ENCODE data around the gene CAMTA1.

CAMTA1 gene

DNA sequence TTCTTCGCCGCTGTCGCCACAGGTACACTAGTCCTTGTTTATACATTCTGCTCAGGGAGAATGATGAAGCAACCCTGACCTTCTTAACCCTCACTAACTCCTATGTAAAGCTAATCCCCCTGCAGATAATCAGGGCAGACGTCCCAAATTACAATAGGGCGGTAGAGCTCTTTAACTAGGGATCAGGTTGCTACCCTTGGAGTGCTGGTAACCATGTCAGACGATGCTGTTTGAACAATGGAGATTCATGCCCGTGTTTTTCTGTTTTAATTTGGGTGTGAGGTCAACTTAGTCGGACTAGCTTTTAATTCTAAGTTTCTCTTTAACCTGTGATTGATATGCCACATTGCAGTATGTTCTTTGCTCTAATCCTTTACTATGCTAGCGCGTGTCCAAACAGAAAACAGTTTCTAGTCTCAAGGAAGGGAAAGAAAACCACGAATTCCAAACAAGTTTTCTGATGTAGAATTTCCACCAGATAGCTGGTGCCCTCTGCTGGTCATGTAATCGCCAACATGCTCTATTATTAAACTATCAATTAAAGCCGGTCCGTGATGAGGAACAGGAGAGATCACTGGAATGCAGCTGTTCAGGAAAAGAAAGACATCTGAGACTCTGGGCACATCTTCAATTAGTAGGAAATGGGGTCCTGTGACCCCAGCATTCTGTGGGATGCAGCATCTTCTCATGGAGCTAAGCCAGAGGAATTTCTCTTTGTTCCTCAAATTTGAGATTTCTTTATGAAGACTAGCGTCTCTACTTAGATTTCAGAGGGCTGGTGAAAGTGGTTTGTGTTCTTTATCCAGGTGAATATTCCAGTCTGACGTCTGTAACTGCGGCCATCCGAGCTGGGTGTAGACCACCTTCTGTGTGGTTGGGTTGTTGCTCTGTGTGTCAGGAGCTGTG, 967.5 kb downstream of the CAMTA1 start:
- Histone ChIP-seq H3K9ac (ENCODE audit: low read length in 2 of 2) (peak overlapping the region; percentile 16 to 37), H3K27ac (ENCODE audit: low read length) (no peak overlapping the region), H3K27me3 (ENCODE audit: control insufficient read depth in 1 of 2, insufficient read depth in 2 of 2, low read length in 2 of 2) (no peaks in the 10 kb centered on the region), H3K4me3 (ENCODE audit: low read length in 2 of 2) (peak overlapping the region; percentile 52 to 69), H3K36me3 (ENCODE audit: control insufficient read depth in 2 of 2, insufficient read depth in 2 of 2, low read length in 2 of 2) (no peaks in the 10 kb centered on the region), H3K4me1 (ENCODE audit: control insufficient read depth, insufficient read depth, low read length) (peaks cover 5% of the 10 kb centered on the region), H3K9me3 (ENCODE audit: control insufficient read depth in 2 of 2, low read length in 2 of 2) (no peaks in the 10 kb centered on the region)

DNA sequence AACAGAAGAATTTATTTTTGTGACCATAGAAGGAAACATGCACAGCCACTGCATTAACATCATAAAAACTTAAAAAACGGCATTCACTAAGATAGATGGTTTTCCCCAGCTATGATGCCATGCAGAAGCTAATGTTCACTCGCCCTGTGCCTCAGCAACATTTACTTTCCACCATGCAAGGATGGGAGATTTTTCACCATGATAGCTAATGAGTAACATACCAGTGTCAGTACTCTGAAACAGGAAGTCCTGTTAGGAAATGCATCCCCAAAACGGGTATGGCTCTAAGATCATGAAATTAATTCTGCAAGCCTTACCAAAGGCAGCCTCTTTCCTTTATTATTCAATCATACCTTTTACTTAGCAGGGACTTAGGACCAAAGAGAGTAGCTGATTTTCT, 968.4 kb downstream of the CAMTA1 start:
- Histone ChIP-seq H3K9me3 (ENCODE audit: control insufficient read depth in 2 of 2, low read length in 2 of 2) (no peaks in the 10 kb centered on the region), H3K9ac (ENCODE audit: low read length in 2 of 2) (no peak overlapping the region), H3K27ac (ENCODE audit: low read length) (no peak overlapping the region), H3K4me1 (ENCODE audit: control insufficient read depth, insufficient read depth, low read length) (peaks cover 5% of the 10 kb centered on the region), H3K27me3 (ENCODE audit: control insufficient read depth in 1 of 2, insufficient read depth in 2 of 2, low read length in 2 of 2) (no peaks in the 10 kb centered on the region), H3K4me3 (ENCODE audit: low read length in 2 of 2) (no peak overlapping the region), H3K36me3 (ENCODE audit: control insufficient read depth in 2 of 2, insufficient read depth in 2 of 2, low read length in 2 of 2) (no peaks in the 10 kb centered on the region)

DNA sequence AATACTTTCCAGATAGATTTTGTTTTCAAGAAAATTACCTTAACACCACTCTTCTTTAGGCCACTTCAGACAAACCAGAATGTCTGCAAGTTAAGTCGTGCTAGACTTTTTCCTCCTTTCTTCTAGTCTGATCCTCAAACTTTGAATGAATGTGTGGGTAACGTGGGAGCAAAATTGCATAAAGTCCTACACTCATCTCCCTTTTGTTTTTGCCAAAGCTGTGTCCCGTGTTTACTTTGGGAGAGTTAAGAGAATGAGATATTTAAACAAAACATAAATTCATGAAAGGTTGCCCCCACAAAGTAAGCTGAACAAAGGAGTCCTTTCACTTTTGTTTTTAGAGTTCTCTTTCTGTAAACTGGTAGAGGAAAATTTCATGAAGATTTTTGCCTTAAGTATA, 969.0 kb downstream of the CAMTA1 start:
- Histone ChIP-seq H3K4me1 (ENCODE audit: control insufficient read depth, insufficient read depth, low read length) (peaks cover 5% of the 10 kb centered on the region), H3K27ac (ENCODE audit: low read length) (no peak overlapping the region), H3K36me3 (ENCODE audit: control insufficient read depth in 2 of 2, insufficient read depth in 2 of 2, low read length in 2 of 2) (no peaks in the 10 kb centered on the region), H3K27me3 (ENCODE audit: control insufficient read depth in 1 of 2, insufficient read depth in 2 of 2, low read length in 2 of 2) (no peaks in the 10 kb centered on the region), H3K9me3 (ENCODE audit: control insufficient read depth in 2 of 2, low read length in 2 of 2) (no peaks in the 10 kb centered on the region), H3K9ac (ENCODE audit: low read length in 2 of 2) (no peak overlapping the region), H3K4me3 (ENCODE audit: low read length in 2 of 2) (no peak overlapping the region)

DNA sequence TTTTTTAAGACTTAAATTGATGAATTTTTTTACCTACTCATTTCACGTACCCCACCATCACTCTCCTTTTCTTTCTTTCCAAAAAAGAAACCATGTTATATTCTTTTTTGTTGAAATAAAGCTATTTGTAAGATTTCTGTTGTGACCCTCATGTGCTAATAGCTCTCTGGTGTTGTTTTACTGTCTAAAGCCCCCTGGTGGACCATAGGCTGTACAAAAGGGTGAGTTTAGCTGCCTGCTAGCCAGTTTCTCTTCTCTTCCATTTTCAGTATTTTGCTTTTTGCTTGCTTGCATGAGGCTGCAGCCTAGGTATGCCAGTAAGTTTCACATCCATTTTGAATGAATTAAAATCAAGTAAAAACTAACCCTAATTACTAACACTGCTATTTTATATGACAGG, 970.2 kb downstream of the CAMTA1 start:
- no peak overlapping the region for H3K27ac ChIP-seq (ENCODE audit: low read length)
- H3K4me3 ChIP-seq (ENCODE audit: low read length in 2 of 2): no peak overlapping the region
- no peak overlapping the region for H3K9ac ChIP-seq (ENCODE audit: low read length in 2 of 2)
- no peaks in the 10 kb centered on the region for H3K27me3 ChIP-seq (ENCODE audit: control insufficient read depth in 1 of 2, insufficient read depth in 2 of 2, low read length in 2 of 2)
- H3K36me3 ChIP-seq (ENCODE audit: control insufficient read depth in 2 of 2, insufficient read depth in 2 of 2, low read length in 2 of 2): no peaks in the 10 kb centered on the region
- H3K4me1 ChIP-seq (ENCODE audit: control insufficient read depth, insufficient read depth, low read length): peaks cover 5% of the 10 kb centered on the region
- H3K9me3 ChIP-seq (ENCODE audit: control insufficient read depth in 2 of 2, low read length in 2 of 2): no peaks in the 10 kb centered on the region

DNA sequence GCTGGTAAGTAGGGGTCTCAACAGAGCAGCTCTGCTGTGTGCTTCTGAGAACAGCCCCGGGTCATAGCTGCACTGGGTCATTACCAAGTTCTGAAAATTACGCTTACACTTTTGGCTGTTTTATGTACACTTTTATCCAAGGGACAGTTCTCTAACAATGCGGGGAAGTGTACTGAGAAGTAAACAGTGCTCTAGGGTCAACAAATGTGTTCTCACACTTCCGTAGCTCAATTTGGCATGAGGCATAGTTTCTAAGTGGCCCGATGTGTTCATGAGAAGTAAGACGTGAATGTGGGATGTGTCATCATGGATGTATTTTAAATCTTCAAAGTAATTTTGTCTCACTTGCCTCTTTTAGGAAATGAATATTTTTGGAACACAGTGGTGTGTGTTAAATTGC, 975.0 kb downstream of the CAMTA1 start:
- H3K27ac ChIP-seq (ENCODE audit: low read length): no peak overlapping the region
- H3K4me3 ChIP-seq (ENCODE audit: low read length in 2 of 2): no peak overlapping the region
- H3K27me3 ChIP-seq (ENCODE audit: control insufficient read depth in 1 of 2, insufficient read depth in 2 of 2, low read length in 2 of 2): no peaks in the 10 kb centered on the region
- no peak overlapping the region for H3K9ac ChIP-seq (ENCODE audit: low read length in 2 of 2)
- no peaks in the 10 kb centered on the region for H3K4me1 ChIP-seq (ENCODE audit: control insufficient read depth, insufficient read depth, low read length)
- no peaks in the 10 kb centered on the region for H3K9me3 ChIP-seq (ENCODE audit: control insufficient read depth in 2 of 2, low read length in 2 of 2)
- no peaks in the 10 kb centered on the region for H3K36me3 ChIP-seq (ENCODE audit: control insufficient read depth in 2 of 2, insufficient read depth in 2 of 2, low read length in 2 of 2)

DNA sequence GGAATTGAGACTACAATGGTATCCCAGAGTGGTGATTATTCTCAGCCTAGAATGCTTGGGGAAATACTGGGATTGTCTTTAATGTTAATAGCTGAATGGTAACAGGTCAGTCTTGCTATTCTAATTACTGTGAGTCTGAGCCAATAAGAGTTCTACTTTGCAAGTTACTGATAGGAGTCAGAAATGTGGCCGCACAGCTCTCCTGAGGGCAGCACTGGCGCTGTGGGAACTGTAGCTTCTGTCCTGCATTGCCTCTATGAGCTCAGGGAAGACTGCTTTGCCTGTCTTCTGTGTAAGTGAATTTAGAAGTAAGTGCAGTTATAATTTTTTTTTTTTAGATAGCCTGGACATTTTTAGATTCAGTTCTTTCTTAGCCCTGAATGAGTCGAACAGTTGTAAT, 975.8 kb downstream of the CAMTA1 start:
- Histone ChIP-seq H3K27me3 (ENCODE audit: control insufficient read depth in 1 of 2, insufficient read depth in 2 of 2, low read length in 2 of 2) (no peaks in the 10 kb centered on the region), H3K9me3 (ENCODE audit: control insufficient read depth in 2 of 2, low read length in 2 of 2) (no peaks in the 10 kb centered on the region), H3K9ac (ENCODE audit: low read length in 2 of 2) (no peak overlapping the region), H3K36me3 (ENCODE audit: control insufficient read depth in 2 of 2, insufficient read depth in 2 of 2, low read length in 2 of 2) (no peaks in the 10 kb centered on the region), H3K27ac (ENCODE audit: low read length) (no peak overlapping the region), H3K4me3 (ENCODE audit: low read length in 2 of 2) (no peak overlapping the region), H3K4me1 (ENCODE audit: control insufficient read depth, insufficient read depth, low read length) (no peaks in the 10 kb centered on the region)

DNA sequence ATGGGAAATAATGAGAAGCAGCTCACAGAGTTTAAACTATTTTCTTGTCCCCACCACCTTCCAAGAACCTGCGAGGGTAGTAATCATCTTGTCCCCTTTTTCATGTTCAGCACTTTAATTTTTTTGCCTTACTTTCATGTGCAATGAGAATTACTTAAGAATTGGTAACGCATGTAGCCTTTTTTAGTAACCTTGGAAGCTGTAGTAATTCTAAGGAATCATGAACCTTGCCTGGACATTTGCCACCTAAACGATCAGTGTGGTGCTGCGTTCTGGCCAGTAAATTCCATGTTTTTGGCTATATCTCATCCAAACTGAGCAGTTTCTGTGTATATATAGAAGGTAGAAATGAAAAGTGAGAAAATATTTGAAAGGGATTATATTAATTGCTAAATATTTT, 981.9 kb downstream of the CAMTA1 start:
- no peaks in the 10 kb centered on the region for H3K9me3 ChIP-seq (ENCODE audit: control insufficient read depth in 2 of 2, low read length in 2 of 2)
- H3K27ac ChIP-seq (ENCODE audit: low read length): no peak overlapping the region
- H3K36me3 ChIP-seq (ENCODE audit: control insufficient read depth in 2 of 2, insufficient read depth in 2 of 2, low read length in 2 of 2): no peaks in the 10 kb centered on the region

DNA sequence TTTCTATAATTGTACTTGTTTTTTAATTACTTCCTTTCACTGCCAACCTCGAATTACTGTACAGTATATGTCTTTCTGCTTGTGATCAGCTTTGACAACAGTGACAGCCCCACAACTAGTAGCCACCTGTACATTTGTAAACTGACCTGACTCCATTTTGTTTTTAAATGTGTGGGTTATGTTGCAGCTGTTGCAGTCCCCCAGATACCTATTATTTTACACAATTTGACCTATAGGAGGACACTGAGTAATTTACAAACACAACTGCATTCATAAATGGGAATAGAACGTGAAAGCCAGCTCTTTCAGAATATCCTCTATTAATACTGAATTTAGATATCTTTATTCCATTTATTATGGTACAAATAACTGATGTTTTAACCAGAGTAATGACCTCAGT, 983.3 kb downstream of the CAMTA1 start:
- H3K9ac ChIP-seq (ENCODE audit: low read length in 2 of 2): no peak overlapping the region
- no peak overlapping the region for H3K27ac ChIP-seq (ENCODE audit: low read length)
- H3K27me3 ChIP-seq (ENCODE audit: control insufficient read depth in 1 of 2, insufficient read depth in 2 of 2, low read length in 2 of 2): no peaks in the 10 kb centered on the region
- H3K36me3 ChIP-seq (ENCODE audit: control insufficient read depth in 2 of 2, insufficient read depth in 2 of 2, low read length in 2 of 2): peaks cover under 1 to 2% of the 10 kb centered on the region in 2 donors
- H3K4me3 ChIP-seq (ENCODE audit: low read length in 2 of 2): no peak overlapping the region
- H3K4me1 ChIP-seq (ENCODE audit: control insufficient read depth, insufficient read depth, low read length): peaks cover 9% of the 10 kb centered on the region
- no peaks in the 10 kb centered on the region for H3K9me3 ChIP-seq (ENCODE audit: control insufficient read depth in 2 of 2, low read length in 2 of 2)

More for the DNA sequence above, 981.9 kb downstream of the CAMTA1 start:
- Histone ChIP-seq H3K4me3 (ENCODE audit: low read length in 2 of 2) (no peak overlapping the region), H3K9ac (ENCODE audit: low read length in 2 of 2) (no peak overlapping the region), H3K27me3 (ENCODE audit: control insufficient read depth in 1 of 2, insufficient read depth in 2 of 2, low read length in 2 of 2) (no peaks in the 10 kb centered on the region), H3K4me1 (ENCODE audit: control insufficient read depth, insufficient read depth, low read length) (peaks cover 7% of the 10 kb centered on the region)

DNA sequence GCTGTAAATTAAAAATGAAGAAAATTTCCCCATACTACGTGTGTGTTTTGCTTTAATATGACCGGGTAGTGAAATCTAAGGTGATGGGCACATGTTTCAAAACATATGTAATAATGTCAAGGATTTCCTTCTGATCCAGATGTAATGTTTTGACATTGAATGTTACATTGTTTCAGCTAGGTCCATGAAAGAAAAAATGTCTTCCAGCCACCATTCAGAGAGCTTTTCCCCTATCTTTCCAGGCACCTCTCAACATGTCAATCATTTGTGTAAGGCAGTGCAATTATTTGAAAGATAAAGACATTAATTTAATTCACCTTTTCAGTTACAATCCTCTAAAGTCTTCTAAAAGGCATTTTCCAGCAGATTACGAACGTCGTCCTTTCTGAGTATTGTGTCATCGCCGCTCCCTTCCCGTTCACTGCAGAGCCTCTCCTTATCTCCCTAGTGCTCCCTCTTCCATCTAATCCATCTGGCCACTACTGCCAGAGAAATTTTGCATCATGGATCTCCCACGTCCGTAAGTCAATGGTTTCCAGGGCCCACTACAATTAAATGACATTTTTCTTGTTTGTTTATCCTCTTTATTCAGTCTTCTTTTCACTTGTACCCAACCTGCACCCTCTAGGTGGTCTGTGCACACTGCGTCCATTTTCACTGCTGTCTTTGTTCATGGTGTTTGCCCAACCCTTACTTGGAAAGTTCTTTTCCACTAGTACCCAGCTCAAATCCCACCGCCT, 984.6 kb downstream of the CAMTA1 start:
- H3K27ac ChIP-seq (ENCODE audit: low read length): no peak overlapping the region
- H3K4me3 ChIP-seq (ENCODE audit: low read length in 2 of 2): no peak overlapping the region
- H3K9ac ChIP-seq (ENCODE audit: low read length in 2 of 2): no peak overlapping the region

DNA sequence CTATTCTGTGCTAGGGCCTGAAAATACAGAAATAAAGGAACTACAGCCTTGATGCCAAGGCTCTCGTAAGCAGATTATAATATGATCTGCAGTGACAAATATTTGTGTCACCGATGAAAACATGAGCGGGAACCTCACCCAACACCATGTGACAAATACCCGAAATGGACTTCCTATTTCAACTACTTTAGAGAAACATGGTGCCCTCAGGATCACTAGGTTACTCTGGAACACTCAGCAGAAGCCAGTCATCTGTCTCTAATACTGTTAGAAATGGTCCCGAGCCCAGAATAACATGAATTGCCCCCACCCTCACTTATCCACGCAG, 985.4 kb downstream of the CAMTA1 start:
- no peaks in the 10 kb centered on the region for H3K27me3 ChIP-seq (ENCODE audit: control insufficient read depth in 1 of 2, insufficient read depth in 2 of 2, low read length in 2 of 2)
- H3K4me3 ChIP-seq (ENCODE audit: low read length in 2 of 2): peak overlapping the region; percentile 88 to 92
- no peaks in the 10 kb centered on the region for H3K9me3 ChIP-seq (ENCODE audit: control insufficient read depth in 2 of 2, low read length in 2 of 2)
- peak overlapping the region; percentile 55 to 73 for H3K9ac ChIP-seq (ENCODE audit: low read length in 2 of 2)
- peak overlapping the region; percentile 26 for H3K27ac ChIP-seq (ENCODE audit: low read length)
- peaks cover 9% of the 10 kb centered on the region for H3K4me1 ChIP-seq (ENCODE audit: control insufficient read depth, insufficient read depth, low read length)
- H3K36me3 ChIP-seq (ENCODE audit: control insufficient read depth in 2 of 2, insufficient read depth in 2 of 2, low read length in 2 of 2): peaks cover 2 to 10% of the 10 kb centered on the region in 2 donors

More for the DNA sequence above, 984.6 kb downstream of the CAMTA1 start:
- Histone ChIP-seq H3K9me3 (ENCODE audit: control insufficient read depth in 2 of 2, low read length in 2 of 2) (no peaks in the 10 kb centered on the region), H3K27me3 (ENCODE audit: control insufficient read depth in 1 of 2, insufficient read depth in 2 of 2, low read length in 2 of 2) (no peaks in the 10 kb centered on the region), H3K36me3 (ENCODE audit: control insufficient read depth in 2 of 2, insufficient read depth in 2 of 2, low read length in 2 of 2) (peaks cover 2 to 9% of the 10 kb centered on the region in 2 donors), H3K4me1 (ENCODE audit: control insufficient read depth, insufficient read depth, low read length) (peaks cover 9% of the 10 kb centered on the region)
